ENCODE results near the gene TMEM43.
A peak's percentile ranks its signal among the peaks of the same experiment; 100 is the strongest.

Gene TMEM43

GRCh38 chr3:14178247-14179113 is 53.6 kb downstream of the TMEM43 start, which contains the start of the genes LSM3 and XPC:
Gene LSM3, plus strand, starts transcription at chr3:14178817. Its CDS starts 44 bp downstream, at chr3:14178861.
Gene XPC, minus strand, starts transcription at chr3:14178601. Its CDS starts 33 bp downstream, at chr3:14178568.
- peak; percentile 95 for DNase-seq (ENCODE audit: low read depth in 2 of 2)

- no peak for DNase-seq (ENCODE audit: low read depth in 2 of 2)
Measured at GRCh38 chr3:14179114-14179465, 54.2 kb downstream of the TMEM43 start.

GRCh38 chr3:14179795-14180194 is 54.9 kb downstream of the TMEM43 start:
- no peak for DNase-seq (ENCODE audit: low read depth in 2 of 2)

- DNase-seq (ENCODE audit: low read depth in 2 of 2) = no peak
Measured at GRCh38 chr3:14181253-14181652, 56.4 kb downstream of the TMEM43 start.

- no peak for DNase-seq (ENCODE audit: low read depth in 2 of 2)
Measured at GRCh38 chr3:14183015-14183577, 58.2 kb downstream of the TMEM43 start.

GRCh38 chr3:14186854-14187458 is 62.1 kb downstream of the TMEM43 start:
- no peak for DNase-seq (ENCODE audit: low read depth in 2 of 2)

- no peak for DNase-seq (ENCODE audit: low read depth in 2 of 2)
Measured at GRCh38 chr3:14188041-14188754, 63.3 kb downstream of the TMEM43 start.

All from activated CD4-positive, alpha-beta T cell treated with anti-CD3 and anti-CD28 coated beads for 24 hours (primary cell).